ENCODE measurements around the gene MYEOV. TPM values are rescaled to one million over a fixed set of nuclear protein-coding genes. Genes with fewer than 3 reads are reported as not detected.

Gene MYEOV
- total RNA-seq, 1 donor from 2014 or later = not detected

- H3K36me3 Mint-ChIP-seq (ENCODE audit: unreplicated experiment) = peaks cover 12% of the 10 kb centered on the region
- TF ChIP-seq, protein P1, sequence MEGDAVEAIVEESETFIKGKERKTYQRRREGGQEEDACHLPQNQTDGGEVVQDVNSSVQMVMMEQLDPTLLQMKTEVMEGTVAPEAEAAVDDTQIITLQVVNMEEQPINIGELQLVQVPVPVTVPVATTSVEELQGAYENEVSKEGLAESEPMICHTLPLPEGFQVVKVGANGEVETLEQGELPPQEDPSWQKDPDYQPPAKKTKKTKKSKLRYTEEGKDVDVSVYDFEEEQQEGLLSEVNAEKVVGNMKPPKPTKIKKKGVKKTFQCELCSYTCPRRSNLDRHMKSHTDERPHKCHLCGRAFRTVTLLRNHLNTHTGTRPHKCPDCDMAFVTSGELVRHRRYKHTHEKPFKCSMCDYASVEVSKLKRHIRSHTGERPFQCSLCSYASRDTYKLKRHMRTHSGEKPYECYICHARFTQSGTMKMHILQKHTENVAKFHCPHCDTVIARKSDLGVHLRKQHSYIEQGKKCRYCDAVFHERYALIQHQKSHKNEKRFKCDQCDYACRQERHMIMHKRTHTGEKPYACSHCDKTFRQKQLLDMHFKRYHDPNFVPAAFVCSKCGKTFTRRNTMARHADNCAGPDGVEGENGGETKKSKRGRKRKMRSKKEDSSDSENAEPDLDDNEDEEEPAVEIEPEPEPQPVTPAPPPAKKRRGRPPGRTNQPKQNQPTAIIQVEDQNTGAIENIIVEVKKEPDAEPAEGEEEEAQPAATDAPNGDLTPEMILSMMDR (IDR thresholded peaks at IDR 0.05; ENCODE audit: partially characterized antibody, unreplicated experiment) = no peak
- no peak for DNase-seq
- no peak overlapping the region for H3K27ac Mint-ChIP-seq (ENCODE audit: unreplicated experiment)
- peaks cover 8% of the 10 kb centered on the region for H3K9me3 Mint-ChIP-seq (ENCODE audit: unreplicated experiment)
- H3K4me3 Mint-ChIP-seq (ENCODE audit: unreplicated experiment) = no peak overlapping the region
- H3K27me3 Mint-ChIP-seq (ENCODE audit: unreplicated experiment) = peaks cover 4% of the 10 kb centered on the region
- H3K4me1 Mint-ChIP-seq (ENCODE audit: low read depth, unreplicated experiment) = peaks cover 9% of the 10 kb centered on the region
Measured at GRCh38 chr11:69269926-69270697, 23.8 kb upstream of the MYEOV start.

- H3K36me3 Mint-ChIP-seq (ENCODE audit: unreplicated experiment) = peaks cover 12% of the 10 kb centered on the region
- peaks cover 4% of the 10 kb centered on the region for H3K27me3 Mint-ChIP-seq (ENCODE audit: unreplicated experiment)
- H3K9me3 Mint-ChIP-seq (ENCODE audit: unreplicated experiment) = peaks cover 10% of the 10 kb centered on the region
- H3K27ac Mint-ChIP-seq (ENCODE audit: unreplicated experiment) = no peak overlapping the region
- no peak for DNase-seq
- H3K4me3 Mint-ChIP-seq (ENCODE audit: unreplicated experiment) = no peak overlapping the region
- TF ChIP-seq, protein P1 (IDR thresholded peaks at IDR 0.05; ENCODE audit: partially characterized antibody, unreplicated experiment) = no peak
- H3K4me1 Mint-ChIP-seq (ENCODE audit: low read depth, unreplicated experiment) = peaks cover 10% of the 10 kb centered on the region
Measured at GRCh38 chr11:69270941-69271340, 23.0 kb upstream of the MYEOV start.

GRCh38 chr11:69272055-69272454, 21.9 kb upstream of the MYEOV start:
- DNase-seq = no peak
- Mint-ChIP-seq H3K9me3 (ENCODE audit: unreplicated experiment) (peaks cover 10% of the 10 kb centered on the region), H3K27ac (ENCODE audit: unreplicated experiment) (peak overlapping the region; percentile 57), H3K4me1 (ENCODE audit: low read depth, unreplicated experiment) (peaks cover 11% of the 10 kb centered on the region), H3K36me3 (ENCODE audit: unreplicated experiment) (peaks cover 11% of the 10 kb centered on the region), H3K4me3 (ENCODE audit: unreplicated experiment) (peak overlapping the region; percentile 1), H3K27me3 (ENCODE audit: unreplicated experiment) (peaks cover 4% of the 10 kb centered on the region)
- TF ChIP-seq, protein P1 (IDR thresholded peaks at IDR 0.05; ENCODE audit: partially characterized antibody, unreplicated experiment) = no peak

DNA sequence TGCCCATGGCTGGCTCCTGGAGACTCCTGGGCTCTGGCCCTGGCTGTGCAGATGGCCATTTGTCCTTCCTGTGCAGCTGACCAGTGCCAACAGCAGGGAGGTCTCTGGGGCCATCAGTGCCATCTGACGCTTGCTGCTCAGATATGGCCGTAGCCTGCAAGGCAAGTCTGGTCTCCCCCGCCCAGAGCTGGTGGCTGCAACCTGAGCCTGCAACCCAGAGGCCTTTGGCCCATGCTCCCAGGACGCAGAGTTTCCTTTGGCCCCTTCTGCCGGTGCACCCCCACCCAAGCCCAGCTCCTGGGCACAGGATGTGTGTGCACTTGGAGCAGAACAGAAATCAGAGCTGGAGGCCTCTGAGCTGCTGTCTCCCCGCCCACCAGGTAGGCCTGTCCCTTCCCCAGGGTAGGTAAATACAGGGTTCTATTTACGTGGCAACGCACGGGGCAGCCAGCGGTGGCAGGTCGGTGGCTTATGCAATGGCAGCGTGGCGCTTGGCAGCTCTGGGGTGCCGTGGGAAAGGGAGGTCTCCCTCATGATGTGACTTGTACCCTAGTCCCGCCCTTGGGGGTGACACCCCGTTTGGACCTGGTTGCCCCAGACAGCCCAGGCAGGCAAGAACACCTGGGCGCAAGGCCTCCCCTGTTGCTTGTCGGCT, 21.0 kb upstream of the MYEOV start:
- peak; percentile 45 for DNase-seq
- Mint-ChIP-seq H3K9me3 (ENCODE audit: unreplicated experiment) (peaks cover 9% of the 10 kb centered on the region), H3K4me1 (ENCODE audit: low read depth, unreplicated experiment) (peaks cover 15% of the 10 kb centered on the region), H3K4me3 (ENCODE audit: unreplicated experiment) (no peak overlapping the region), H3K27ac (ENCODE audit: unreplicated experiment) (no peak overlapping the region), H3K27me3 (ENCODE audit: unreplicated experiment) (no peaks in the 10 kb centered on the region), H3K36me3 (ENCODE audit: unreplicated experiment) (peaks cover 7% of the 10 kb centered on the region)
- TF ChIP-seq, protein P1 (IDR thresholded peaks at IDR 0.05; ENCODE audit: partially characterized antibody, unreplicated experiment) = no peak

DNA sequence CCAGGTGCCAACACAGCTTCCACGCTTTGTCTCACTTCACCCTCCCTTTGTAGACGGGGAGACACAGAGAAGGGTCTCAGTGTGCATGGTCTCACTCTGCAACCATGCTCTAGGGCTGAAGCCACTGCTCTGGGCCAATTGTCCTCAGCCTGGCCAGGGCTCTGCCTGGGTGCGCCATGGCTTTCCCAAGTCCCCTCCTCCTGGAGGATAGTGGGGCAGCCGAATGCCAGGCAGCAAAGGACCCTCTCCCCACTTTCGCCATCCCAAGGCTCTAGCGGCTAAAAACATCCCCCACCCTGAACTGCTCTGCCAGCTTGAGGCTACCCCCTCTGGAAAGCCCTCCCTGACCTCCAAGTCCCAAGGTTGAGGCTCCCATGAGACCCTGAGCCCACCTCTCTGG, 20.4 kb upstream of the MYEOV start:
- TF ChIP-seq, protein P1 (IDR thresholded peaks at IDR 0.05; ENCODE audit: partially characterized antibody, unreplicated experiment) = no peak
- Mint-ChIP-seq H3K27ac (ENCODE audit: unreplicated experiment) (no peak overlapping the region), H3K4me1 (ENCODE audit: low read depth, unreplicated experiment) (peaks cover 15% of the 10 kb centered on the region), H3K36me3 (ENCODE audit: unreplicated experiment) (peaks cover 7% of the 10 kb centered on the region), H3K27me3 (ENCODE audit: unreplicated experiment) (no peaks in the 10 kb centered on the region), H3K4me3 (ENCODE audit: unreplicated experiment) (no peak overlapping the region), H3K9me3 (ENCODE audit: unreplicated experiment) (peaks cover 9% of the 10 kb centered on the region)
- DNase-seq = no peak

Measured in glutamatergic neuron (in vitro differentiated cells).